Stomach (tissue), 9 donors: ENCODE results near the gene APRT. TPM values are rescaled to one million over a fixed set of nuclear protein-coding genes. Genes with fewer than 3 reads are reported as not detected.

ENCODE experiments used
- DNase-seq, 2 donors: peaks; one replicate each; pipeline versions ENCODE4 v3.0.0 to v3.0.0-alpha.2; 2013 to 2019
- H3K27ac ChIP-seq, 5 donors: fragments of 200-600 bp in 4 of 5; sonication (generic) in 4 of 5; one replicate each; pipeline ENCODE4 v1.5.1; 2013 to 2019; ENCODE audit warnings: mild to moderate bottlenecking in 1 of 5, moderate library complexity in 1 of 5
- H3K27me3 ChIP-seq, 3 donors: fragments of 200-600 bp; sonication (generic); one replicate each; pipeline ENCODE4 v1.5.1; 2017 to 2019; ENCODE audit warnings: mixed run types in 1 of 3
- H3K36me3 ChIP-seq, 4 donors: fragments of 200-600 bp; sonication (generic); 1 replicate in 3 of 4; 2 replicates in 1 of 4; pipeline ENCODE4 v1.5.1; 2016 to 2019
- H3K4me1 ChIP-seq, 4 donors: fragments of 200-600 bp; sonication (generic); one replicate each; pipeline ENCODE4 v1.5.1; 2016 to 2019
- H3K4me3 ChIP-seq, 4 donors: fragments of 200-600 bp; sonication (generic) in 3 of 4; one replicate each; pipeline ENCODE4 v1.5.1; 2016 to 2019; ENCODE audit warnings: mild to moderate bottlenecking in 1 of 4
- H3K9me3 ChIP-seq, 4 donors: fragments of 200-600 bp; sonication (generic); one replicate each; pipeline ENCODE4 v1.5.1; 2016 to 2019
- EP300 ChIP-seq: sonication (generic); formaldehyde crosslinking; IDR thresholded peaks from one replicate; pipeline ENCODE4 v1.6.1; 2017; ENCODE audit warnings: antibody characterized with exemption
- POLR2A ChIP-seq, 4 donors: fragments of 450-650 bp; IDR thresholded peaks; one replicate each; pipeline ENCODE4 v1.6.1; 2016; ENCODE audit warnings: antibody characterized with exemption in 4 of 4, control low read depth in 2 of 4, mild to moderate bottlenecking in 1 of 4, moderate library complexity in 1 of 4
- POLR2AphosphoS5 ChIP-seq, 3 donors: sonication (generic); formaldehyde crosslinking; IDR thresholded peaks; one replicate each; pipeline ENCODE4 v1.6.1; 2016; ENCODE audit warnings: antibody characterized with exemption in 3 of 3
- WGBS, 5 donors: extraction: QIAGEN DNeasy Blood & Tissue Kit in 3 of 5; methylation state at CpG; one replicate each; pipeline versions ENCODE4 v1.1.5 to v1.1.7; 2013 to 2018; 5-methylcytosine and 5-hydroxymethylcytosine counted together
- intact Hi-C: fragments of 100-400 bp; cut with DNase I; formaldehyde crosslinking; loops from one replicate; pipeline ENCODE4 v1.15.1; 2023; ENCODE audit warnings: low total_unique reads
- polyA plus RNA-seq, 3 donors: library from polyadenylated mRNA; stranded (reverse); fragments of 200-250 nt; gene quantifications; one replicate each; pipeline ENCODE4 v1.2.3, GENCODE V29; 2013
- total RNA-seq, 5 donors: library from RNA; depleted of rRNA; stranded (reverse); fragments of >200 nt; gene quantifications; one replicate each; pipeline versions ENCODE4 v1.1.0 to v1.2.3, GENCODE V29; 2014 to 2016
- TF ChIP-seq, protein P1 (sequence below), 7 experiments: fragments of 450-650 bp in 4 of 7; fragments of 200-600 bp in 3 of 7; sonication (generic) in 3 of 7; IDR thresholded peaks; one replicate each; pipeline ENCODE4 v1.5.1; 2016 to 2019; ENCODE audit warnings: antibody characterized with exemption in 7 of 7, control low read depth in 2 of 7, mild to moderate bottlenecking in 1 of 7
- donor health status: healthy with polysubstance abuse.
- donor health status: Bipolar disorder and iron deficiency.
- donor health status: healthy.

Gene APRT
- total and polyA plus RNA-seq, 8 donors: 18.1 to 340 (median 232) TPM

DNA sequence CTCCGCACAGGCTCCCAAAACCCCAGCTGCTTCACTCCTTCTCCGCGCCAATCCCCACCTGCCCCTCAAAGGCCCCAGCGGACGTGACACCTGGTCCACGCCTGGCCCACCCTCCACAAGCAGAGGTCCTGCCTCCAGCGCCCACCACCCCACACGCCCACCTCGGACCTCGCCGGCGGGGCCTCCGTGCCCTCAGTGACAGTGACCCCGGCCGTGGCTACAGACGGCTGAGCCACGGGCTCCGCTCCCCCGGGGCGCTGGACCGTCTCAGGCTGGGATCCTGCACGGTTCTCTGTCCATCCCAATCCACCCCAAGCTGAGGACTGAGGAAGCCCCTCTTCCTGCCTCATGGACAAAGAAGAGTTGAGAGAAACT is 51.8 kb downstream of the APRT start:
- H3K27me3 ChIP-seq: no peaks in the 10 kb centered on the region
- TF ChIP-seq, protein P1, sequence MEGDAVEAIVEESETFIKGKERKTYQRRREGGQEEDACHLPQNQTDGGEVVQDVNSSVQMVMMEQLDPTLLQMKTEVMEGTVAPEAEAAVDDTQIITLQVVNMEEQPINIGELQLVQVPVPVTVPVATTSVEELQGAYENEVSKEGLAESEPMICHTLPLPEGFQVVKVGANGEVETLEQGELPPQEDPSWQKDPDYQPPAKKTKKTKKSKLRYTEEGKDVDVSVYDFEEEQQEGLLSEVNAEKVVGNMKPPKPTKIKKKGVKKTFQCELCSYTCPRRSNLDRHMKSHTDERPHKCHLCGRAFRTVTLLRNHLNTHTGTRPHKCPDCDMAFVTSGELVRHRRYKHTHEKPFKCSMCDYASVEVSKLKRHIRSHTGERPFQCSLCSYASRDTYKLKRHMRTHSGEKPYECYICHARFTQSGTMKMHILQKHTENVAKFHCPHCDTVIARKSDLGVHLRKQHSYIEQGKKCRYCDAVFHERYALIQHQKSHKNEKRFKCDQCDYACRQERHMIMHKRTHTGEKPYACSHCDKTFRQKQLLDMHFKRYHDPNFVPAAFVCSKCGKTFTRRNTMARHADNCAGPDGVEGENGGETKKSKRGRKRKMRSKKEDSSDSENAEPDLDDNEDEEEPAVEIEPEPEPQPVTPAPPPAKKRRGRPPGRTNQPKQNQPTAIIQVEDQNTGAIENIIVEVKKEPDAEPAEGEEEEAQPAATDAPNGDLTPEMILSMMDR (IDR thresholded peaks at IDR 0.05): no peak
- TF ChIP-seq EP300: no peak
- TF ChIP-seq POLR2A (IDR thresholded peaks at IDR 0.05): no peak
- TF ChIP-seq POLR2AphosphoS5 (IDR thresholded peaks at IDR 0.05): no peak
- no peaks in the 10 kb centered on the region for H3K9me3 ChIP-seq
- H3K36me3 ChIP-seq: peaks cover 0 to 20% (median 2%) of the 10 kb centered on the region in 4 donors
- peaks cover 40 to 79% (median 64%) of the 10 kb centered on the region in 4 donors for H3K4me1 ChIP-seq
- DNase-seq: no peak
- intact Hi-C loops: no loop called here
- H3K4me3 ChIP-seq: peak overlapping the region in 1 of 4 donors; percentile 17
- 87 to 96% (median 93%) methylated on average over 22 of the region's 22 CpGs for WGBS, 5 donors
- peak overlapping the region in 4 of 5 donors; percentile 62 to 84 (median 71) for H3K27ac ChIP-seq

Other genes starting within 250 kb of the APRT start
- gene ZC3H18, start 241.5 kb downstream of the APRT start, total RNA-seq: 100 to 1,000 TPM in 1 of 5 donors, 10 to 100 TPM in 4; 15.5 to 312 (median 23.9) TPM
- gene ZC3H18, start 241.5 kb downstream of the APRT start, polyA plus RNA-seq: 10 to 100 TPM; 16.1 to 20.2 (median 16.7) TPM
- gene IL17C, start 173.4 kb downstream of the APRT start, total RNA-seq: under 1 TPM in 1 of 5 donors, not detected in 4; 0.87 TPM
- 1 to 10 TPM in 1 of 3 donors, not detected in 2; 1.2 TPM for gene IL17C, start 173.4 kb downstream of the APRT start, polyA plus RNA-seq
- gene CYBA, start 160.9 kb downstream of the APRT start, total RNA-seq: 100 to 1,000 TPM in 3 of 5 donors, 10 to 100 TPM in 2; 21.0 to 480 (median 175) TPM
- gene CYBA, start 160.9 kb downstream of the APRT start, polyA plus RNA-seq: 100 to 1,000 TPM in 2 of 3 donors, 10 to 100 TPM in 1; 57.1 to 165 (median 159) TPM
- gene MVD, start 148.8 kb downstream of the APRT start, total RNA-seq: 100 to 1,000 TPM in 1 of 5 donors, 10 to 100 TPM in 3, 1 to 10 TPM in 1; 7.1 to 302 (median 32.6) TPM
- 10 to 100 TPM; 56.8 to 73.7 (median 58.8) TPM for gene MVD, start 148.8 kb downstream of the APRT start, polyA plus RNA-seq
- gene SNAI3, start 125.4 kb downstream of the APRT start, total RNA-seq: 1 to 10 TPM in 1 of 5 donors, under 1 TPM in 1, not detected in 3; 0.55 to 2.6 TPM
- 1 to 10 TPM; 1.0 to 4.2 (median 1.5) TPM for gene SNAI3, start 125.4 kb downstream of the APRT start, polyA plus RNA-seq
- 10 to 100 TPM in 4 of 5 donors, 1 to 10 TPM in 1; 8.8 to 31.9 (median 14.6) TPM for gene RNF166, start 105.5 kb downstream of the APRT start, total RNA-seq
- gene RNF166, start 105.5 kb downstream of the APRT start, polyA plus RNA-seq: 10 to 100 TPM; 11.5 to 20.6 (median 13.1) TPM
- 10 to 100 TPM in 3 of 5 donors, 1 to 10 TPM in 2; 1.8 to 53.3 (median 11.2) TPM for gene CTU2, start 105.4 kb downstream of the APRT start, total RNA-seq
- gene CTU2, start 105.4 kb downstream of the APRT start, polyA plus RNA-seq: 10 to 100 TPM; 13.4 to 21.6 (median 16.1) TPM
- gene PIEZO1, start 26.7 kb downstream of the APRT start, total RNA-seq: 100 to 1,000 TPM in 4 of 5 donors, 10 to 100 TPM in 1; 81.7 to 171 (median 128) TPM
- 100 to 1,000 TPM in 1 of 3 donors, 10 to 100 TPM in 2; 43.7 to 153 (median 49.1) TPM for gene PIEZO1, start 26.7 kb downstream of the APRT start, polyA plus RNA-seq
- gene CDT1, start 8.1 kb downstream of the APRT start, total RNA-seq: 100 to 1,000 TPM in 1 of 5 donors, 10 to 100 TPM in 1, 1 to 10 TPM in 3; 1.5 to 147 (median 8.7) TPM
- gene CDT1, start 8.1 kb downstream of the APRT start, polyA plus RNA-seq: 1 to 10 TPM; 3.2 to 5.2 (median 4.1) TPM
- gene GALNS, start 45.0 kb upstream of the APRT start, total RNA-seq: 100 to 1,000 TPM in 1 of 5 donors, 10 to 100 TPM in 4; 16.2 to 110 (median 51.9) TPM
- gene GALNS, start 45.0 kb upstream of the APRT start, polyA plus RNA-seq: 10 to 100 TPM in 2 of 3 donors, 1 to 10 TPM in 1; 8.6 to 16.6 (median 11.5) TPM
- gene TRAPPC2L, start 45.2 kb upstream of the APRT start, total RNA-seq: 10 to 100 TPM in 3 of 5 donors, 1 to 10 TPM in 2; 2.9 to 31.4 (median 25.2) TPM
- gene TRAPPC2L, start 45.2 kb upstream of the APRT start, polyA plus RNA-seq: 100 to 1,000 TPM in 1 of 3 donors, 10 to 100 TPM in 2; 57.6 to 107 (median 91.4) TPM
- not detected for gene PABPN1L, start 54.7 kb upstream of the APRT start, total RNA-seq
- under 1 TPM in 1 of 3 donors, not detected in 2; 0.15 TPM for gene PABPN1L, start 54.7 kb upstream of the APRT start, polyA plus RNA-seq
- gene CBFA2T3, start 165.3 kb upstream of the APRT start, total RNA-seq: 10 to 100 TPM in 1 of 5 donors, 1 to 10 TPM in 2, under 1 TPM in 2; 0.58 to 57.6 (median 3.5) TPM
- 1 to 10 TPM; 1.6 to 2.8 (median 2.1) TPM for gene CBFA2T3, start 165.3 kb upstream of the APRT start, polyA plus RNA-seq